Measurements from ENCODE around the gene PNMA5. TPM values are rescaled to one million over a fixed set of nuclear protein-coding genes. Genes with fewer than 3 reads are reported as not detected.

The PNMA5 gene
- total RNA-seq, 1 experiment from 2014 or later, result 0.13 TPM

GRCh38 chrX:152949114-152949513 lies 44.8 kb downstream of the PNMA5 start:
- no peaks in the 10 kb centered on the region for H3K9me3 Mint-ChIP-seq
- no peak for ATAC-seq
- no peaks in the 10 kb centered on the region for H3K36me3 Mint-ChIP-seq
- H3K4me1 Mint-ChIP-seq, result no peaks in the 10 kb centered on the region
- no peak for TF ChIP-seq ERG (CRISPR knock-in tag; IDR thresholded peaks at IDR 0.05)
- no peak for TF ChIP-seq AR (CRISPR knock-in tag; IDR thresholded peaks at IDR 0.05)
- no peak for TF ChIP-seq SP1 (CRISPR knock-in tag; conservative IDR thresholded peaks at IDR 0.05)
- TF ChIP-seq OVOL2 (CRISPR knock-in tag; IDR thresholded peaks at IDR 0.05; ENCODE audit: borderline replicate concordance), result no peak
- TF ChIP-seq E2F4 (CRISPR knock-in tag; IDR thresholded peaks at IDR 0.05; ENCODE audit: borderline replicate concordance, low read depth), result no peak
- no peak overlapping the region for H3K27ac Mint-ChIP-seq
- no peak overlapping the region for H3K4me3 Mint-ChIP-seq
- DNase-seq (ENCODE audit: low spot score), result no peak
- ChIA-PET POLR2A (no interaction called here), CTCF (no interaction called here)
- peaks cover 7% of the 10 kb centered on the region for H3K27me3 Mint-ChIP-seq (ENCODE audit: low read depth)

- ChIA-PET POLR2A (no interaction called here), CTCF (no interaction called here)
- H3K9me3 Mint-ChIP-seq, result no peaks in the 10 kb centered on the region
- peaks cover 6% of the 10 kb centered on the region for H3K27me3 Mint-ChIP-seq (ENCODE audit: low read depth)
- no peaks in the 10 kb centered on the region for H3K36me3 Mint-ChIP-seq
- no peak overlapping the region for H3K27ac Mint-ChIP-seq
- H3K4me1 Mint-ChIP-seq, result no peaks in the 10 kb centered on the region
- ATAC-seq (no peak), DNase-seq (ENCODE audit: low spot score) (no peak)
- H3K4me3 Mint-ChIP-seq, result no peak overlapping the region
- TF ChIP-seq CDX4 (CRISPR knock-in tag; IDR thresholded peaks at IDR 0.05; ENCODE audit: borderline replicate concordance), result no peak
- no peak for TF ChIP-seq RORB (CRISPR knock-in tag; IDR thresholded peaks at IDR 0.05)
- TF ChIP-seq ZNF232 (CRISPR knock-in tag; IDR thresholded peaks at IDR 0.05), result no peak
- no peak for TF ChIP-seq USF2 (CRISPR knock-in tag; IDR thresholded peaks at IDR 0.05)
- TF ChIP-seq NR3C1 (CRISPR knock-in tag; conservative IDR thresholded peaks at IDR 0.05; ENCODE audit: low read depth), result no peak
- no peak for TF ChIP-seq E2F5 (CRISPR knock-in tag; IDR thresholded peaks at IDR 0.05)
- TF ChIP-seq STAT6 (CRISPR knock-in tag; conservative IDR thresholded peaks at IDR 0.05; ENCODE audit: low read depth), result no peak
- TF ChIP-seq TCF7 (CRISPR knock-in tag; IDR thresholded peaks at IDR 0.05; ENCODE audit: low read depth), result no peak
- no peak for TF ChIP-seq FOXP1 (CRISPR knock-in tag; IDR thresholded peaks at IDR 0.05; ENCODE audit: borderline replicate concordance)
- no peak for TF ChIP-seq ZBTB21 (CRISPR knock-in tag; IDR thresholded peaks at IDR 0.05; ENCODE audit: borderline replicate concordance)
- no peak for TF ChIP-seq OVOL2 (CRISPR knock-in tag; IDR thresholded peaks at IDR 0.05; ENCODE audit: borderline replicate concordance)
- TF ChIP-seq ZNF416 (CRISPR knock-in tag; IDR thresholded peaks at IDR 0.05), result no peak
- TF ChIP-seq CTCF (IDR thresholded peaks at IDR 0.05), result no peak
- no peak for TF ChIP-seq ELF4 (CRISPR knock-in tag; IDR thresholded peaks at IDR 0.05; ENCODE audit: low read depth)
- TF ChIP-seq TEAD1 (CRISPR knock-in tag; IDR thresholded peaks at IDR 0.05), result no peak
Measured at GRCh38 chrX:152946681-152947080, 47.2 kb downstream of the PNMA5 start.

All from WTC11 (cell line).